HCT116 (cell line): ENCODE measurements around the gene KSR1. TPM values are rescaled to one million over a fixed set of nuclear protein-coding genes. Genes with fewer than 3 reads are reported as not detected.

Source experiments
- ATAC-seq: fragments of 200-7000 bp; cut with Tn5 transposase; 2 replicates; pipeline ENCODE4 v1.9.1; 2020; ENCODE audit warnings: mild to moderate bottlenecking, moderate library complexity
- BruUV-seq: library from RNA; stranded (reverse); fragments of 400-500 nt; replicated peaks from 2 replicates; lab custom pipeline; 2021; lab: Mats Ljungman, UMichigan
- CTCF ChIA-PET: fragments of 300-600 bp; sonication (Branson Sonifier 250); formaldehyde crosslinking; loops from one replicate; lab custom pipeline; 2021; ENCODE audit warnings: antibody characterized with exemption; lab: Charles Lee
- POLR2A ChIA-PET: fragments of 300-600, 350-600 bp; sonication (Branson Sonifier 250); formaldehyde crosslinking; loops from one replicate; lab custom pipeline; 2021; ENCODE audit warnings: antibody characterized with exemption; lab: Charles Lee
- RAD21 ChIA-PET, 2 experiments: fragments of 300-600 bp; sonication (Branson Sonifier 250); formaldehyde crosslinking; loops; one replicate each; lab custom pipeline; 2023; ENCODE audit warnings: low total read pairs in 2 of 2; ENCODE audit not compliant: uncharacterized antibody in 2 of 2, unreplicated experiment in 2 of 2, low non-redundant PET in 1 of 2; lab: Charles Lee
- DNase-seq: peaks from one replicate; pipeline ENCODE4 v3.0.0-alpha.2; 2010; ENCODE audit warnings: low read depth, low spot score
- H2AFZ ChIP-seq: fragments of 200-600 bp; shearing (Covaris generic), sonication (generic); 2 replicates; pipeline ENCODE4 v1.6.1; 2017; ENCODE audit warnings: low read depth, mixed run types, mixed read lengths, antibody characterized with exemption, low read length; ENCODE audit not compliant: poor library complexity, severe bottlenecking
- H3K27ac ChIP-seq: 2 replicates; pipeline ENCODE4 v1.5.1; 2012; ENCODE audit warnings: low read depth, low read length
- H3K27me3 ChIP-seq: fragments of 200-600 bp; sonication (generic); 2 replicates; pipeline ENCODE4 v1.6.1; 2016; ENCODE audit warnings: mixed run types, low read length, mixed read lengths; ENCODE audit not compliant: insufficient read depth
- H3K36me3 ChIP-seq, 2 experiments: fragments of 200-500 bp in 1 of 2; fragments of 200-600 bp in 1 of 2; sonication (Bioruptor generic) in 1 of 2; sonication (generic) in 1 of 2; 2 replicates each; pipeline versions ENCODE4 v1.5.1 to v1.6.1; 2014 to 2016; ENCODE audit warnings: low read length in 2 of 2, inconsistent platforms in 1 of 2, mixed read lengths in 1 of 2, mixed run types in 1 of 2; ENCODE audit not compliant: insufficient read depth in 2 of 2, control insufficient read depth in 1 of 2
- H3K4me1 ChIP-seq, 2 experiments: fragments of 200-600 bp in 1 of 2; sonication (generic) in 1 of 2; 2 replicates each; pipeline versions ENCODE4 v1.5.1 to v1.6.1; 2012 to 2017; ENCODE audit warnings: low read length in 2 of 2, inconsistent platforms in 1 of 2, mild to moderate bottlenecking in 1 of 2, mixed read lengths in 1 of 2, mixed run types in 1 of 2, moderate library complexity in 1 of 2; ENCODE audit not compliant: insufficient read depth in 2 of 2, control insufficient read depth in 1 of 2
- H3K4me2 ChIP-seq: fragments of 200-600 bp; sonication (generic); 2 replicates; pipeline ENCODE4 v1.6.1; 2017; ENCODE audit warnings: mixed run types, low read length, mixed read lengths
- H3K4me3 ChIP-seq, 2 experiments: fragments of 200-600 bp in 1 of 2; sonication (generic) in 1 of 2; replicated peaks in 1 of 2; 2 replicates each; pipeline ENCODE4 v1.5.1; 2011 to 2016; ENCODE audit warnings: low read length in 2 of 2, control low read depth in 1 of 2, low read depth in 1 of 2, mild to moderate bottlenecking in 1 of 2, mixed read lengths in 1 of 2, mixed run types in 1 of 2
- H3K79me2 ChIP-seq: fragments of 200-600 bp; sonication (generic); 2 replicates; pipeline ENCODE4 v1.6.1; 2017; ENCODE audit warnings: mild to moderate bottlenecking, mixed run types, low read length, moderate library complexity, mixed read lengths; ENCODE audit not compliant: insufficient read depth
- H3K9ac ChIP-seq: fragments of 200-600 bp; sonication (generic); 2 replicates; pipeline ENCODE4 v1.6.1; 2016; ENCODE audit warnings: low read length, mixed read lengths
- H3K9me2 ChIP-seq: fragments of 200-600 bp; sonication (generic), shearing (Covaris generic); 2 replicates; pipeline ENCODE4 v1.6.1; 2017; ENCODE audit warnings: mixed run types, mild to moderate bottlenecking, moderate library complexity; ENCODE audit not compliant: insufficient read depth
- H3K9me3 ChIP-seq, 2 experiments: fragments of 200-500 bp in 1 of 2; fragments of 200-600 bp in 1 of 2; sonication (Bioruptor generic) in 1 of 2; sonication (generic) in 1 of 2; 2 replicates each; pipeline ENCODE4 v1.6.1; 2014 to 2017; ENCODE audit warnings: low read length in 2 of 2, mixed read lengths in 2 of 2, inconsistent platforms in 1 of 2, low read depth in 1 of 2, mild to moderate bottlenecking in 1 of 2, mixed run types in 1 of 2, moderate library complexity in 1 of 2; ENCODE audit not compliant: control insufficient read depth in 1 of 2, insufficient read depth in 1 of 2
- H4K20me1 ChIP-seq: fragments of 200-600 bp; sonication (generic), shearing (Covaris generic); 2 replicates; pipeline ENCODE4 v1.6.1; 2017; ENCODE audit warnings: mixed run types, mild to moderate bottlenecking, moderate library complexity; ENCODE audit not compliant: insufficient read depth
- CBX3 ChIP-seq: IDR thresholded peaks from 2 replicates; pipeline ENCODE4 v1.6.1; 2012; ENCODE audit warnings: low read depth
- CEBPB ChIP-seq: IDR thresholded peaks from 2 replicates; pipeline ENCODE4 v1.6.1; 2012; ENCODE audit warnings: low read depth
- ELF1 ChIP-seq: IDR thresholded peaks from 2 replicates; pipeline ENCODE4 v1.6.1; 2012; ENCODE audit warnings: low read depth, borderline replicate concordance
- EZH2 ChIP-seq: fragments of 200-600 bp; sonication (generic); IDR thresholded peaks from 2 replicates; pipeline ENCODE4 v1.6.1; 2017; ENCODE audit warnings: antibody characterized with exemption, mixed run types
- EZH2phosphoT487 ChIP-seq: fragments of 200-600 bp; IDR thresholded peaks from 2 replicates; pipeline ENCODE4 v1.6.1; 2018; ENCODE audit warnings: antibody characterized with exemption, borderline replicate concordance
- JUND ChIP-seq: IDR thresholded peaks from 2 replicates; pipeline ENCODE4 v1.6.1; 2012
- POLR2A ChIP-seq: IDR thresholded peaks from 2 replicates; pipeline ENCODE4 v1.7.0; 2011; ENCODE audit warnings: borderline replicate concordance; ENCODE audit not compliant: insufficient read depth, insufficient read length; ENCODE audit errors: extremely low read depth
- SIN3A ChIP-seq: IDR thresholded peaks from 2 replicates; pipeline ENCODE4 v1.6.1; 2012; ENCODE audit warnings: low read depth
- SRF ChIP-seq: IDR thresholded peaks from 2 replicates; pipeline ENCODE4 v1.6.1; 2012; ENCODE audit warnings: low read depth
- TCF7L2 ChIP-seq: IDR thresholded peaks from 2 replicates; pipeline ENCODE4 v1.7.0; 2011; ENCODE audit warnings: borderline replicate concordance, inconsistent platforms; ENCODE audit not compliant: insufficient read depth, insufficient read length; ENCODE audit errors: extremely low read depth
- YY1 ChIP-seq: IDR thresholded peaks from 2 replicates; pipeline ENCODE4 v1.6.1; 2011; ENCODE audit warnings: low read length, low read depth, moderate library complexity, mild to moderate bottlenecking; ENCODE audit not compliant: insufficient replicate concordance; ENCODE audit errors: extremely low read depth
- ZNF274 ChIP-seq: fragments of 200-500 bp; sonication (Bioruptor generic); IDR thresholded peaks from 2 replicates; pipeline ENCODE4 v1.6.1; 2014; ENCODE audit warnings: mild to moderate bottlenecking, low read depth, low read length, inconsistent platforms
- intact Hi-C: fragments of 100-400 bp; cut with micrococcal nuclease; formaldehyde crosslinking; loops from 2 replicates; pipeline ENCODE4 v1.10.0; 2022
- total RNA-seq: library from RNA; stranded (reverse); gene quantifications from one replicate; pipeline ENCODE4 v1.2.1, GENCODE V29; 2021; ENCODE audit not compliant: unreplicated experiment
- TF ChIP-seq, protein P1 (sequence below): IDR thresholded peaks from 2 replicates; pipeline ENCODE4 v1.6.1; 2012
- TF ChIP-seq, protein P2 (sequence below): IDR thresholded peaks from 2 replicates; pipeline ENCODE4 v1.6.1; 2011; ENCODE audit warnings: mild to moderate bottlenecking, low read length, moderate library complexity; ENCODE audit not compliant: insufficient replicate concordance; ENCODE audit errors: extremely low read depth
- TF ChIP-seq, protein P3 (sequence below): IDR thresholded peaks from 2 replicates; pipeline ENCODE4 v1.6.1; 2012
- TF ChIP-seq, protein P4 (sequence below), 3 experiments: fragments of 200-600 bp in 1 of 3; sonication (generic) in 1 of 3; IDR thresholded peaks in 2 of 3; conservative IDR thresholded peaks in 1 of 3; 2 replicates each; pipeline ENCODE4 v1.5.1; 2012 to 2017; ENCODE audit warnings: low read depth in 2 of 3, low read length in 2 of 3, antibody characterized with exemption in 1 of 3, borderline replicate concordance in 1 of 3, control low read depth in 1 of 3, mild to moderate bottlenecking in 1 of 3, mixed read lengths in 1 of 3, mixed run types in 1 of 3, moderate library complexity in 1 of 3; ENCODE audit not compliant: insufficient read depth in 1 of 3
- TF ChIP-seq, protein P5 (sequence below): IDR thresholded peaks from 2 replicates; pipeline ENCODE4 v1.6.1; 2012; ENCODE audit warnings: low read depth

KSR1 gene
- total RNA-seq, 1 experiment from 2014 or later = 16.5 TPM

DNA sequence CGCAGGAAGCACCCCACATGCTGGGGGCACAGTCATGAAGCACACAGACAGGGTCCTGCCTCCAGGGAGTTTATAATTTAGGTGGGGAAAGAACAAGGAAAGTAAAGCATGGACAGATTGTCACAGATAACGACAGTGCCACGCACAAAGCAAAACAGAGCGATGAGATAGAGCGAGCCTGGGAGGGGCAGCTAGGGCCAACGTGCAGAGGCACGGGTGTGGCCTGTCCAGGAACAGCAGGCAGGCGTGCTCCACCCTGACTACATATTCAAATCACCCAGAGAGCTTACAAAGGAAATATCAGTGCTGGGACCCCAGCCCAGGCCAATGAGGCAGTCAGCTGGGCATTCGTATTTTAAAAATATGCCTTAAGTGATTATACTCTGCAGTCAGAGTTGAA, 191.5 kb downstream of the KSR1 start:
- H3K4me1 ChIP-seq = 0 out of 4 replicates have a peak, but pooled peaks cover 0 to 4% of the 10 kb centered on the region in 2 experiments
- no peaks in the 10 kb centered on the region for H4K20me1 ChIP-seq
- no peak overlapping the region for H2AFZ ChIP-seq
- H3K9ac ChIP-seq = no peak overlapping the region
- no peak for ATAC-seq
- CTCF ChIA-PET = interaction anchor here (0.6 to 1.1 kb wide), 4 partner anchors 22 to 411 kb away, joined by 3 read pairs; no protein-coding TSS in a partner anchor
- no peaks in the 10 kb centered on the region for H3K36me3 ChIP-seq
- TF ChIP-seq EZH2 (no peak), SIN3A (no peak), EZH2phosphoT487 (no peak), YY1 (no peak), SRF (no peak), ELF1 (no peak), CEBPB (no peak), CBX3 (no peak), JUND (no peak), POLR2A (no peak), ZNF274 (no peak), TCF7L2 (no peak)
- TF ChIP-seq, protein P1, sequence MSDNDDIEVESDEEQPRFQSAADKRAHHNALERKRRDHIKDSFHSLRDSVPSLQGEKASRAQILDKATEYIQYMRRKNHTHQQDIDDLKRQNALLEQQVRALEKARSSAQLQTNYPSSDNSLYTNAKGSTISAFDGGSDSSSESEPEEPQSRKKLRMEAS = no peak
- TF ChIP-seq, protein P2, sequence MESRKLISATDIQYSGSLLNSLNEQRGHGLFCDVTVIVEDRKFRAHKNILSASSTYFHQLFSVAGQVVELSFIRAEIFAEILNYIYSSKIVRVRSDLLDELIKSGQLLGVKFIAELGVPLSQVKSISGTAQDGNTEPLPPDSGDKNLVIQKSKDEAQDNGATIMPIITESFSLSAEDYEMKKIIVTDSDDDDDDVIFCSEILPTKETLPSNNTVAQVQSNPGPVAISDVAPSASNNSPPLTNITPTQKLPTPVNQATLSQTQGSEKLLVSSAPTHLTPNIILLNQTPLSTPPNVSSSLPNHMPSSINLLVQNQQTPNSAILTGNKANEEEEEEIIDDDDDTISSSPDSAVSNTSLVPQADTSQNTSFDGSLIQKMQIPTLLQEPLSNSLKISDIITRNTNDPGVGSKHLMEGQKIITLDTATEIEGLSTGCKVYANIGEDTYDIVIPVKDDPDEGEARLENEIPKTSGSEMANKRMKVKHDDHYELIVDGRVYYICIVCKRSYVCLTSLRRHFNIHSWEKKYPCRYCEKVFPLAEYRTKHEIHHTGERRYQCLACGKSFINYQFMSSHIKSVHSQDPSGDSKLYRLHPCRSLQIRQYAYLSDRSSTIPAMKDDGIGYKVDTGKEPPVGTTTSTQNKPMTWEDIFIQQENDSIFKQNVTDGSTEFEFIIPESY = no peak
- TF ChIP-seq, protein P3, sequence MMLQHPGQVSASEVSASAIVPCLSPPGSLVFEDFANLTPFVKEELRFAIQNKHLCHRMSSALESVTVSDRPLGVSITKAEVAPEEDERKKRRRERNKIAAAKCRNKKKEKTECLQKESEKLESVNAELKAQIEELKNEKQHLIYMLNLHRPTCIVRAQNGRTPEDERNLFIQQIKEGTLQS = no peak
- TF ChIP-seq, protein P4, sequence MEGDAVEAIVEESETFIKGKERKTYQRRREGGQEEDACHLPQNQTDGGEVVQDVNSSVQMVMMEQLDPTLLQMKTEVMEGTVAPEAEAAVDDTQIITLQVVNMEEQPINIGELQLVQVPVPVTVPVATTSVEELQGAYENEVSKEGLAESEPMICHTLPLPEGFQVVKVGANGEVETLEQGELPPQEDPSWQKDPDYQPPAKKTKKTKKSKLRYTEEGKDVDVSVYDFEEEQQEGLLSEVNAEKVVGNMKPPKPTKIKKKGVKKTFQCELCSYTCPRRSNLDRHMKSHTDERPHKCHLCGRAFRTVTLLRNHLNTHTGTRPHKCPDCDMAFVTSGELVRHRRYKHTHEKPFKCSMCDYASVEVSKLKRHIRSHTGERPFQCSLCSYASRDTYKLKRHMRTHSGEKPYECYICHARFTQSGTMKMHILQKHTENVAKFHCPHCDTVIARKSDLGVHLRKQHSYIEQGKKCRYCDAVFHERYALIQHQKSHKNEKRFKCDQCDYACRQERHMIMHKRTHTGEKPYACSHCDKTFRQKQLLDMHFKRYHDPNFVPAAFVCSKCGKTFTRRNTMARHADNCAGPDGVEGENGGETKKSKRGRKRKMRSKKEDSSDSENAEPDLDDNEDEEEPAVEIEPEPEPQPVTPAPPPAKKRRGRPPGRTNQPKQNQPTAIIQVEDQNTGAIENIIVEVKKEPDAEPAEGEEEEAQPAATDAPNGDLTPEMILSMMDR (IDR thresholded peaks at IDR 0.05 in 2 of 3, conservative IDR thresholded peaks at IDR 0.05 in 1 of 3; ENCODE audit: borderline replicate concordance in 1 of 3, insufficient read depth in 1 of 3, low read depth in 2 of 3, low read length in 2 of 3) = no peak
- TF ChIP-seq, protein P5, sequence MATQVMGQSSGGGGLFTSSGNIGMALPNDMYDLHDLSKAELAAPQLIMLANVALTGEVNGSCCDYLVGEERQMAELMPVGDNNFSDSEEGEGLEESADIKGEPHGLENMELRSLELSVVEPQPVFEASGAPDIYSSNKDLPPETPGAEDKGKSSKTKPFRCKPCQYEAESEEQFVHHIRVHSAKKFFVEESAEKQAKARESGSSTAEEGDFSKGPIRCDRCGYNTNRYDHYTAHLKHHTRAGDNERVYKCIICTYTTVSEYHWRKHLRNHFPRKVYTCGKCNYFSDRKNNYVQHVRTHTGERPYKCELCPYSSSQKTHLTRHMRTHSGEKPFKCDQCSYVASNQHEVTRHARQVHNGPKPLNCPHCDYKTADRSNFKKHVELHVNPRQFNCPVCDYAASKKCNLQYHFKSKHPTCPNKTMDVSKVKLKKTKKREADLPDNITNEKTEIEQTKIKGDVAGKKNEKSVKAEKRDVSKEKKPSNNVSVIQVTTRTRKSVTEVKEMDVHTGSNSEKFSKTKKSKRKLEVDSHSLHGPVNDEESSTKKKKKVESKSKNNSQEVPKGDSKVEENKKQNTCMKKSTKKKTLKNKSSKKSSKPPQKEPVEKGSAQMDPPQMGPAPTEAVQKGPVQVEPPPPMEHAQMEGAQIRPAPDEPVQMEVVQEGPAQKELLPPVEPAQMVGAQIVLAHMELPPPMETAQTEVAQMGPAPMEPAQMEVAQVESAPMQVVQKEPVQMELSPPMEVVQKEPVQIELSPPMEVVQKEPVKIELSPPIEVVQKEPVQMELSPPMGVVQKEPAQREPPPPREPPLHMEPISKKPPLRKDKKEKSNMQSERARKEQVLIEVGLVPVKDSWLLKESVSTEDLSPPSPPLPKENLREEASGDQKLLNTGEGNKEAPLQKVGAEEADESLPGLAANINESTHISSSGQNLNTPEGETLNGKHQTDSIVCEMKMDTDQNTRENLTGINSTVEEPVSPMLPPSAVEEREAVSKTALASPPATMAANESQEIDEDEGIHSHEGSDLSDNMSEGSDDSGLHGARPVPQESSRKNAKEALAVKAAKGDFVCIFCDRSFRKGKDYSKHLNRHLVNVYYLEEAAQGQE = no peak
- TF ChIP-seq, all 23 proteins: peak for 0
- Histone ChIP-seq H3K27ac (no peak overlapping the region), H3K9me2 (no peaks in the 10 kb centered on the region), H3K27me3 (no peaks in the 10 kb centered on the region), H3K79me2 (no peaks in the 10 kb centered on the region), H3K4me3 (no peak overlapping the region), H3K4me2 (no peak overlapping the region), H3K9me3 (no peaks in the 10 kb centered on the region)
- intact Hi-C loops = no loop called here
- no peak for DNase-seq
- ChIA-PET RAD21 (interaction anchor here in 1 of 2 experiments (0.6 kb wide), 1 partner anchor 1862 kb away, joined by 3 read pairs; no protein-coding TSS in a partner anchor), POLR2A (no interaction called here)
- BruUV-seq = no TSS peak
